ENCODE data around the gene PILRA.

Gene PILRA

GRCh38 chr7:100384628-100385294 is 11.5 kb downstream of the PILRA start:
- Mint-ChIP-seq H3K4me1 (peaks cover 6% of the 10 kb centered on the region), H3K27me3 (no peaks in the 10 kb centered on the region), H3K27ac (no peak overlapping the region), H3K9me3 (no peaks in the 10 kb centered on the region), H3K36me3 (peaks cover 2% of the 10 kb centered on the region), H3K4me3 (no peak overlapping the region)

DNA sequence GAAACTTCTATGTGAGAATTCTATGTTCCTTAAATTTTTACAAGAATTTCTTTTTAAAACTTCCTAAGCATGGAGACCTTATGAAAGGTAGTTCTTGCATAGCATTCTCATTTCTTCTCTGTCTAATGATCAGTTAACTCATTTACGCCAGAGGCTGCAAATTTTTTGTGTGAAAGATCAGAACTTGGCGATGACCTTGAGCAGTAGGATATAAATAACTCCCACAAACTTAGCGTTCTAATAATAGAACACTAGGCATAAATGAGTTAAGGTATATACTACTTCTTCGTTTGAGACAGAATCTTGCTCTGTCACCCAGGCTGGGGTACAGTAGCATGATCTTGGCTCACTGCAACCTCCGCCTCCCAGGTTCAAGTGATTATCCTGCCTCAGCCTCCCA is 13.7 kb downstream of the PILRA start:
- no peak overlapping the region for H3K4me3 Mint-ChIP-seq
- peaks cover 6% of the 10 kb centered on the region for H3K4me1 Mint-ChIP-seq
- no peaks in the 10 kb centered on the region for H3K27me3 Mint-ChIP-seq
- H3K27ac Mint-ChIP-seq, result no peak overlapping the region
- no peaks in the 10 kb centered on the region for H3K9me3 Mint-ChIP-seq
- peaks cover 2% of the 10 kb centered on the region for H3K36me3 Mint-ChIP-seq

DNA sequence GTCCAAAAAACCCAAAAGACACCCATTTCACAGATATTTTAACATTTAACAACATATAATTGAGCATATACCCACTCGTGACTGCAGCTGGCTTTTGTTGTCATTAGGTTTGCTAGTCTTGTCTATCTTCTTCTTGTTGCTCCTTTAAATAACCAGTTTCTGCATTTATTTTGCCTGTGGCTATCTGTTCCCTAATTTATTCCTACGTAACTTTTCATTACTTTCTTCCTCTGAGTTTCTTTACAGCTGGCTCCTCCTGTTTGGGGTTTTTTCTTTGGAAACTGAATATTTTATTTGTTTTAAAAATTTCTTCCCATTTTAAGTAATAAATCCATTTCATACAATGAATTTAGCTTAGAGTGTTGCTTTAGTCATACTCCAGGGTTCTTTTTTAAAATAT is 14.4 kb downstream of the PILRA start:
- Mint-ChIP-seq H3K4me1 (peaks cover 2% of the 10 kb centered on the region), H3K4me3 (no peak overlapping the region), H3K27me3 (no peaks in the 10 kb centered on the region), H3K36me3 (peaks cover 2% of the 10 kb centered on the region), H3K9me3 (no peaks in the 10 kb centered on the region), H3K27ac (no peak overlapping the region)

- no peaks in the 10 kb centered on the region for H3K27me3 Mint-ChIP-seq
- H3K9me3 Mint-ChIP-seq, result no peaks in the 10 kb centered on the region
- H3K27ac Mint-ChIP-seq, result no peak overlapping the region
- H3K36me3 Mint-ChIP-seq, result peaks cover 2% of the 10 kb centered on the region
- no peak overlapping the region for H3K4me3 Mint-ChIP-seq
- no peaks in the 10 kb centered on the region for H3K4me1 Mint-ChIP-seq
Observed at GRCh38 chr7:100389437-100390088, 16.3 kb downstream of the PILRA start.

GRCh38 chr7:100390286-100391009 is 17.2 kb downstream of the PILRA start:
- H3K27me3 Mint-ChIP-seq, result no peaks in the 10 kb centered on the region
- no peaks in the 10 kb centered on the region for H3K9me3 Mint-ChIP-seq
- H3K4me1 Mint-ChIP-seq, result peaks cover 2% of the 10 kb centered on the region
- H3K4me3 Mint-ChIP-seq, result no peak overlapping the region
- H3K27ac Mint-ChIP-seq, result no peak overlapping the region
- H3K36me3 Mint-ChIP-seq, result peaks cover 2% of the 10 kb centered on the region

DNA sequence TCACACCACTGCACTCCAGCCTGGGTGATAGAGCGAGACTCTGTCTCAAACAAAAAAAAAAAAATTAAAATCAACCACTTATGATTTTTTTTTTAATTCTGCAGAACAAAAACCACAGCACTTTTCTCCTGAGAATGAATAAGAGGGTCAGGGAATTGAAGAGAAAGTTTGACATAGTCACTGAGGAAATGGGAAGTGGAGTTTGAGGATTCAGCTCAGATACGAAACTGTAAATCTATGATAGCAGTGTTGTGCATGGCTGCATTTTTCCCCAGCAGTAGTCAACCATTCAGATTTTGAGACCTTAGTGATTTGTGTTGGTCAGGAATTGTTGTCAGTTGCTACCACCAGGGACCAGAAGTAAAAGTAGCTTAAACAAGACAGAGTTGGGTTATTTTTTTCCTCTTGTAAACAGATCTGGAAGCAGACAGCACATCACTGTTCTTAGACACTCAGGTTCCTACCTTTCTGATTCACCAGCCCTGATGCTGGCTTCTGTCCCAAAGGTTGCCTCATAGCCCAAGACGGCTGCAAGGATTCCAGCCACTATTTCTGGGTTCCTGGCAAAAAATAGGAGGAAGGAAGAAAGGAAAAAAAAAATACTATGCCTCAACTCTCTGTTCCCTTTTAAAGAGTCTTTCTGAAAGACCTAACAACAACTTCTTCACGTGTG is 20.1 kb downstream of the PILRA start:
- Mint-ChIP-seq H3K9me3 (no peaks in the 10 kb centered on the region), H3K36me3 (peaks cover 2% of the 10 kb centered on the region), H3K4me1 (peaks cover 23% of the 10 kb centered on the region), H3K27me3 (no peaks in the 10 kb centered on the region), H3K27ac (no peak overlapping the region), H3K4me3 (no peak overlapping the region)

DNA sequence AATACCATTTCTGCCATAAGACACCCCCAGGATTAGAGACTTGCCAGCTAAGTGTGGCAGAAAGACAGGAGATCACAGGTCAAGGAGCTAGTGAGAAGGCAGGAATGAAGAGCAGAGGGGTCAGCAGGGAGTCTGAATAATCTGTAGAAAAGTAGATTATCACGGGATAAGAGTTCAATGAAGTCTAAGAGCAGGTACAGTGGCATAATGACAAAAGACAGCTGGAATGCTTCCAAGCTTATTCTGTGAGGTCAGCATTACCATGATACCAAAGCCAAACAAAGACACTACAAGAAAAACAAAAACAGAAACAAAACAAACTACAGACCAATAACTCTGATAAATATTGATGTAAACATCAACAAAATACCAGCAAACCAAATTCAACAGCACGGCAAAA is 20.8 kb downstream of the PILRA start:
- H3K9me3 Mint-ChIP-seq, result no peaks in the 10 kb centered on the region
- peaks cover 27% of the 10 kb centered on the region for H3K4me1 Mint-ChIP-seq
- no peaks in the 10 kb centered on the region for H3K27me3 Mint-ChIP-seq
- H3K27ac Mint-ChIP-seq, result peak overlapping the region; percentile 80
- H3K36me3 Mint-ChIP-seq, result peaks cover 2% of the 10 kb centered on the region
- H3K4me3 Mint-ChIP-seq, result no peak overlapping the region

- Mint-ChIP-seq H3K9me3 (no peaks in the 10 kb centered on the region), H3K4me1 (peaks cover 27% of the 10 kb centered on the region), H3K4me3 (peak overlapping the region; percentile 81), H3K27ac (peak overlapping the region; percentile 88), H3K36me3 (peaks cover 5% of the 10 kb centered on the region), H3K27me3 (no peaks in the 10 kb centered on the region)
Observed at GRCh38 chr7:100396421-100396982, 23.2 kb downstream of the PILRA start.

- Mint-ChIP-seq H3K4me3 (peak overlapping the region; percentile 81), H3K4me1 (peaks cover 27% of the 10 kb centered on the region), H3K27me3 (no peaks in the 10 kb centered on the region), H3K9me3 (no peaks in the 10 kb centered on the region), H3K36me3 (peaks cover 10% of the 10 kb centered on the region), H3K27ac (peak overlapping the region; percentile 88)
Observed at GRCh38 chr7:100397315-100398081, 24.2 kb downstream of the PILRA start.

DNA sequence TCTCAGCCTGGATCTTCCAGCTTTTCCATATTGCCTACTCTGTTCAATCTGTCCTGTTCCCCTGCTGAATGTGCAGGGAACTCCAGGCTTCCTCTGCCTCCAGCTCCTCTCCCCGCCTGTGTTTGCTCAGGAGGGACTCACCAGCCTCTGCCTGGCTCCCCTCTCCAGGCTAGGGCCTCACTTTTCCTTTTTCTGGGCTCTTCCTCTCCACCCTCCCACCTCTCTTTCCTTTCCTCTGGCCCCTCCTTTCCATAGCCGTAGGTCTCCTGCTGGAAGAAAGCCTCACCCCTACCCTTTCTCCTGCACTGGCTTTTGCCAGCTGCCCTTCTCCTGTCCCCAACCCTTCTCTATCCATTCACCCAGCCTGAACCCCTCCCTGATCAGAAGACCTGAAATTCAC is 25.0 kb downstream of the PILRA start:
- H3K27me3 Mint-ChIP-seq, result no peaks in the 10 kb centered on the region
- H3K36me3 Mint-ChIP-seq, result peaks cover 10% of the 10 kb centered on the region
- peak overlapping the region; percentile 3 for H3K27ac Mint-ChIP-seq
- H3K9me3 Mint-ChIP-seq, result no peaks in the 10 kb centered on the region
- H3K4me3 Mint-ChIP-seq, result peak overlapping the region; percentile 40
- H3K4me1 Mint-ChIP-seq, result peaks cover 27% of the 10 kb centered on the region

GRCh38 chr7:100400041-100400440 is 26.8 kb downstream of the PILRA start:
- Mint-ChIP-seq H3K4me1 (peaks cover 27% of the 10 kb centered on the region), H3K4me3 (no peak overlapping the region), H3K9me3 (no peaks in the 10 kb centered on the region), H3K36me3 (peaks cover 13% of the 10 kb centered on the region), H3K27me3 (no peaks in the 10 kb centered on the region), H3K27ac (no peak overlapping the region)

DNA sequence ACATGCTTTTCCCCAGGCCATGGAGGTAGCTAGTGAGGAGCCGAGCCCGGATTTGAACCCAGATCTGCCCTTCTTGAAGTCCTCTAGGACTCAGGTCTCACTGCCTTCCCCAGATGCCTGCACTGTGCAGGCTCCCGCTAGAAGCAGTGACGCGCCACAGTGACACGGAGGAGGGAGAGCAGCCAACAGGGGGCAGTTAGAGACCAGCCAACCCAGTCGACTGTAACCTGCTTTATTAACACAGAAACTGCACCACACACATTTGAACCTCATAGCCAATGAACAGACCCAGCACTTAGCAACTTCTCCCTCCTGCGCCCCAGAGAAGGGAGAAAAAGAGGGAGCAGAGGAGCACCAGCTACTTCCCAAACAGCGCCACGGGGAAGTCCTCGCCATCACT is 27.4 kb downstream of the PILRA start:
- H3K27ac Mint-ChIP-seq, result no peak overlapping the region
- H3K9me3 Mint-ChIP-seq, result no peaks in the 10 kb centered on the region
- peaks cover 13% of the 10 kb centered on the region for H3K36me3 Mint-ChIP-seq
- H3K27me3 Mint-ChIP-seq, result no peaks in the 10 kb centered on the region
- peaks cover 23% of the 10 kb centered on the region for H3K4me1 Mint-ChIP-seq
- H3K4me3 Mint-ChIP-seq, result no peak overlapping the region

GRCh38 chr7:100401811-100402210 is 28.5 kb downstream of the PILRA start:
- Mint-ChIP-seq H3K27me3 (no peaks in the 10 kb centered on the region), H3K9me3 (no peaks in the 10 kb centered on the region), H3K4me1 (peaks cover 17% of the 10 kb centered on the region), H3K36me3 (peaks cover 13% of the 10 kb centered on the region), H3K27ac (no peak overlapping the region), H3K4me3 (no peak overlapping the region)

- no peak overlapping the region for H3K4me3 Mint-ChIP-seq
- no peaks in the 10 kb centered on the region for H3K9me3 Mint-ChIP-seq
- peaks cover 13% of the 10 kb centered on the region for H3K36me3 Mint-ChIP-seq
- peaks cover 16% of the 10 kb centered on the region for H3K4me1 Mint-ChIP-seq
- no peak overlapping the region for H3K27ac Mint-ChIP-seq
- H3K27me3 Mint-ChIP-seq, result no peaks in the 10 kb centered on the region
Observed at GRCh38 chr7:100402241-100402640, 29.0 kb downstream of the PILRA start.

DNA sequence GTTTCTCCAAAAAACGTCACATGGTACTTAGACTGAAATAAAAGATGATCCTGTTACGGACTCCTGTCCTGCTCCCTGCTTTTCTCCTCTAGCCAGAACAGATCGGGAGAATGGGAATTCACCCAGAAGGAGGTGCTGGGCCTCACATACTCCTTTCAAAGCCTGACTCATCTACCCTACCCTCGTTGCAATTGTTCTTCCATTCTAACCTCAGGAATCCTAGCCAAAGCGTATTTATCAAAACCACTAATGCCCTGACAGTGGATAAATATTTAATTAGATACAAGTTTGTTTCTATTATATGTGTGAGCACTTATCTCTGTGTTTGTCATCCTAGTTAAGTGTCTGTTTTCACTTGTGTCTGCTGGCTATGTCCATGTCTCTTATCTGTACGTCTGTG is 33.5 kb downstream of the PILRA start:
- Mint-ChIP-seq H3K27me3 (no peaks in the 10 kb centered on the region), H3K36me3 (peaks cover 7% of the 10 kb centered on the region), H3K27ac (no peak overlapping the region), H3K4me3 (no peak overlapping the region), H3K4me1 (peaks cover 3% of the 10 kb centered on the region), H3K9me3 (no peaks in the 10 kb centered on the region)
